NB4 (cell line): Measurements from ENCODE around the gene MADCAM1.

Experiments used
- CTCF ChIP-seq: IDR thresholded peaks from one replicate; pipeline ENCODE4 v1.5.1; 2012; ENCODE audit warnings: low read depth, low read length
- MAX ChIP-seq: IDR thresholded peaks from 2 replicates; pipeline ENCODE4 v1.6.1; 2011; ENCODE audit warnings: low read depth, low read length
- POLR2A ChIP-seq: IDR thresholded peaks from 2 replicates; pipeline ENCODE4 v1.6.1; 2011; ENCODE audit warnings: mild to moderate bottlenecking; ENCODE audit not compliant: insufficient read length; ENCODE audit errors: extremely low read depth

DNA sequence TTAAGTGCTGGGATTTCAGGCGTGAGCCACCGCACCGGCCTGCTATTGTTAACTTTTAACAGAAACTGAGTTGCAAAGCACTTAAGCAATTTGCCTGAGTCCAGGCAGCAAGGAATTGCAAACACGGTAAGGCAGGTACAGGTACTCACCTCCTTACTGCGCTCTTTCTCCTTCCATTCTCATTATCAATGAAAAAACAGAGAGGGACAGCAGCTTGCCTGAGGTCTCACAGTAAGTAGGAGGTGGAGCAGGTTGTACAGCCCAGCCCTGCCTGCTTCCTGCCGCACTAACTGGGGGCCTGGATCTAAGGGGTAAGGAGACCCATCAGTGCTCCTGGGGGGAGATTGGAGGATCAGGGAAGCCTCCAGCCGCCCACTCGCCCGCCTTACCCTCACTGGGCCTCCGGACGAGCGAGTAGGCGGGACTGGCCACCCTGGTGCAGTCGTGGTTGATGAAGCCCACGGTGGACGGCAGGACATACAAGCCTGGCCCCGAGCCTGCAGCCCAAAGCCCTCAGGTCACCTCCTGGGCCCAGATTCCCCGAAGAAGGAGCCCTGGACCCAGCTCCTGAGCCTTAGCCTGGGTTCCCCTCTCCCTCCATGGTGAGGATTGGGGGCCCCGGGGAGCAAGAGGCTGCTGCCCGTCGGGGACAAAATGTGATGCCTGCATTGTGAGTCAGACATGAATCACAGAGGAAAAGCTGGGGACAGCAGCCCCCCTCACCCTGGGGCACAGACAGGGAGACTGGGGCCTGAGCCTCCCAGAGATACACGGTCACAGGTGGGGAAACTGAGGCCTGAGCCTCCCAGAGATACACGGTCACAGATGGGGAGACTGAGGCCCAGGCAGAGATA lies 24.1 kb upstream of the MADCAM1 start:
- TF ChIP-seq CTCF (no peak), POLR2A (no peak), MAX (no peak)
